GM06990 (cell line): ENCODE measurements around the gene CES4A.

Experiments
- DNase-seq: peaks from one replicate; pipeline ENCODE4 v3.0.0-alpha.2; 2011; ENCODE audit not compliant: insufficient read length; ENCODE audit errors: extremely low read depth
- H3K27me3 ChIP-seq: replicated peaks from 2 replicates; pipeline ENCODE4 v1.6.0; 2011; ENCODE audit warnings: low read length; ENCODE audit not compliant: control insufficient read depth, insufficient read depth
- H3K36me3 ChIP-seq: 2 replicates; pipeline ENCODE4 v1.5.1; 2011; ENCODE audit warnings: low read length; ENCODE audit not compliant: control insufficient read depth, insufficient read depth
- H3K4me3 ChIP-seq: replicated peaks from 2 replicates; pipeline ENCODE4 v1.5.1; 2011; ENCODE audit warnings: low read depth, mild to moderate bottlenecking, control low read depth, low read length
- CTCF ChIP-seq: IDR thresholded peaks from 2 replicates; pipeline ENCODE4 v1.5.1; 2011; ENCODE audit warnings: low read length, control low read depth, mild to moderate bottlenecking, inconsistent platforms; ENCODE audit not compliant: insufficient read depth, poor library complexity, severe bottlenecking

CES4A gene

GRCh38 chr16:66959704-66960161 lies 28.7 kb upstream of the CES4A start:
- no peaks in the 10 kb centered on the region for H3K27me3 ChIP-seq
- no peak for TF ChIP-seq CTCF
- DNase-seq, result no peak
- no peaks in the 10 kb centered on the region for H3K36me3 ChIP-seq
- no peak overlapping the region for H3K4me3 ChIP-seq

- TF ChIP-seq CTCF, result no peak
- H3K27me3 ChIP-seq, result no peaks in the 10 kb centered on the region
- no peaks in the 10 kb centered on the region for H3K36me3 ChIP-seq
- no peak for DNase-seq
- no peak overlapping the region for H3K4me3 ChIP-seq
Observed at GRCh38 chr16:66960270-66960669, 28.1 kb upstream of the CES4A start.

- DNase-seq, result peak; percentile 62
- H3K36me3 ChIP-seq, result no peaks in the 10 kb centered on the region
- no peaks in the 10 kb centered on the region for H3K27me3 ChIP-seq
- peak within 1 kb of the TSS; percentile 45 for H3K4me3 ChIP-seq
- TF ChIP-seq CTCF, result peak; percentile 91
Observed at GRCh38 chr16:66961065-66961744, 27.2 kb upstream of the CES4A start, which contains the start of gene CES3. Gene CES3, plus strand, starts transcription at chr16:66961266. Its CDS starts 42 bp downstream, at chr16:66961308.

- Histone ChIP-seq H3K4me3 (no peak overlapping the region), H3K36me3 (no peaks in the 10 kb centered on the region; the same call in 1 of the 2 replicates), H3K27me3 (no peaks in the 10 kb centered on the region)
- no peak for DNase-seq
- no peak for TF ChIP-seq CTCF
Observed at GRCh38 chr16:66961914-66962313, 26.5 kb upstream of the CES4A start.

GRCh38 chr16:66964049-66964448 lies 24.3 kb upstream of the CES4A start:
- no peak for DNase-seq
- Histone ChIP-seq H3K27me3 (no peaks in the 10 kb centered on the region), H3K4me3 (no peak overlapping the region), H3K36me3 (no peaks in the 10 kb centered on the region; the same call in 1 of the 2 replicates)
- TF ChIP-seq CTCF, result no peak

GRCh38 chr16:66968847-66969246 lies 19.5 kb upstream of the CES4A start:
- Histone ChIP-seq H3K4me3 (no peak overlapping the region), H3K27me3 (no peaks in the 10 kb centered on the region), H3K36me3 (no peaks in the 10 kb centered on the region; the same call in 1 of the 2 replicates)
- no peak for DNase-seq
- no peak for TF ChIP-seq CTCF
